ENCODE measurements around the gene HP1BP3.

Gene HP1BP3

GRCh38 chr1:20787840-20788795, 1.0 kb upstream of the HP1BP3 start:
- Histone ChIP-seq H3K27me3 (ENCODE audit: low read depth, low read length) (no peaks in the 10 kb centered on the region), H3K9me3 (ENCODE audit: insufficient read depth, low read length) (no peaks in the 10 kb centered on the region), H3K27ac (ENCODE audit: low read length) (peak overlapping the region; percentile 81), H4K20me1 (ENCODE audit: insufficient read depth, low read length) (peaks cover 26% of the 10 kb centered on the region), H3K4me1 (ENCODE audit: low read length) (peaks cover 11% of the 10 kb centered on the region), H3K4me3 (ENCODE audit: low read length) (peak overlapping the region; percentile 100), H3K79me2 (ENCODE audit: low read length) (peaks cover 34% of the 10 kb centered on the region), H3K36me3 (replicated peaks; ENCODE audit: low read depth, low read length) (peaks cover 2% of the 10 kb centered on the region), H3K9ac (ENCODE audit: low read length) (peak overlapping the region; percentile 92), H3K4me2 (ENCODE audit: low read length) (peak overlapping the region; percentile 96), H2AFZ (ENCODE audit: low read depth, low read length) (peak overlapping the region; percentile 69; the same call in 1 of the 2 replicates)
- TF ChIP-seq CTCF (IDR thresholded peaks at IDR 0.05; ENCODE audit: low read depth, low read length) (no peak), EZH2phosphoT487 (IDR thresholded peaks at IDR 0.05; ENCODE audit: low read depth) (no peak)

DNA sequence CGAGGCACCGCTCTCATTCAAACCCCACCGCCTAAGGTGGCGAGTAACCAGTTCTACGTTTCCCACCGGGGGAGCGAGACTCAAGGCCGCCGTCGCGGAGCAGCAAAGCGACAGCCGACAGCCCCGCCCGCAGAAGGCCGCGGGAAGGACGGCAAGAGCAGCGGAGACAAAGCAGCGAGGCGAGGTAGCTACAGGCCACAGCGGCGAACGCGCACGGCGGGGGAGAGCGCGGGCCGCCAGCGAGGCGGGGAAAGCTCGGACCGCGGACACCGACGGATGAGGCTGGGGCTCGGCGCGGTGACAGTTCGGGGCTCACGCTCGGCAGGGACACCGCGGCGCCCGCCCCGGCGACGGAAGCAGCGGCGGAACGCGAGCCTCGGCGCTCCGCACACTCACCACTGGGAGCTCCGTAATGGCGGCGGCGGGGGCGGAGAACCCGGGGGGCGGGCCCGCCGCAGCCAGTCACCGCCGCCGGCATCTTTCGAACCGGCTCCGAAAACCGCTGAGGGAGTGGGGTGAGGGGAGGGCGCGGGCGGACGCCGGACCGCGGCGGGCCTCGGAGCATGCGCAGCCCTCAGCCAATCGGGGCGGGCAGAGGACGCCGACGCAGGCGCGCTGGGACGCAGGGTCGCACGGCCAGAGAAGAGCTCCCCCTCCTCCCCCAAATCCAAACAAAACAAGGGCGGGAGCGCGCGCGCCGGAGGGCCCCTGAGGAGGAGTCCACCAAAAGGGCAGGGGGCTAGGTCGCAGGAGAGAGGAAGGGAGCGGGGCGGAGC, 666 bp downstream of the HP1BP3 start:
- Histone ChIP-seq H3K79me2 (ENCODE audit: low read length) (peaks cover 51% of the 10 kb centered on the region), H3K4me2 (ENCODE audit: low read length) (peak overlapping the region; percentile 76), H3K4me3 (ENCODE audit: low read length) (peak overlapping the region; percentile 100), H2AFZ (ENCODE audit: low read depth, low read length) (peak overlapping the region; percentile 46; the same call in 1 of the 2 replicates), H3K36me3 (replicated peaks; ENCODE audit: low read depth, low read length) (peaks cover 2% of the 10 kb centered on the region), H3K9ac (ENCODE audit: low read length) (peak overlapping the region; percentile 94), H4K20me1 (ENCODE audit: insufficient read depth, low read length) (peaks cover 35% of the 10 kb centered on the region), H3K9me3 (ENCODE audit: insufficient read depth, low read length) (no peaks in the 10 kb centered on the region), H3K4me1 (ENCODE audit: low read length) (peaks cover 11% of the 10 kb centered on the region), H3K27ac (ENCODE audit: low read length) (peak overlapping the region; percentile 79), H3K27me3 (ENCODE audit: low read depth, low read length) (no peaks in the 10 kb centered on the region)
- no peak for TF ChIP-seq CTCF (IDR thresholded peaks at IDR 0.05; ENCODE audit: low read depth, low read length)
- TF ChIP-seq EZH2phosphoT487 (IDR thresholded peaks at IDR 0.05; ENCODE audit: low read depth) = no peak

DNA sequence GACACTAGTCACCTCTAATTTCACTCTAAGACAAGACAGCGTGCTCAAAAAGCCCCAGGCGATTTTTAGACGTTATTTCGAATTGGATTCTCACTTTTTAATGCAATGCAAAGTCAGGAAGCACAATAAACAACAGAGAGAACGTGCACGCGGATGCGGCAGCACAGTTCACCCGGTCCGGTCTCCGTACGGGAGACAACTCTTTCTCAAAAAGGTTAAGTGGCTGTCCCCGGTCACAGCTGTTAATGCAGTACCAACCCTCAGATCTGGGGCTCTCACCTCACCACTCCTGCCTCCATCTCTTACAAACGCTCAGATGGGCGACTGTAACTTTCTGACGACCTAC, 1.2 kb downstream of the HP1BP3 start:
- Histone ChIP-seq H3K4me3 (ENCODE audit: low read length) (peak overlapping the region; percentile 100), H3K9me3 (ENCODE audit: insufficient read depth, low read length) (no peaks in the 10 kb centered on the region), H3K27ac (ENCODE audit: low read length) (peak overlapping the region; percentile 79), H3K9ac (ENCODE audit: low read length) (peak overlapping the region; percentile 94), H3K4me2 (ENCODE audit: low read length) (peak overlapping the region; percentile 76), H3K79me2 (ENCODE audit: low read length) (peaks cover 56% of the 10 kb centered on the region), H3K4me1 (ENCODE audit: low read length) (peaks cover 11% of the 10 kb centered on the region), H3K36me3 (replicated peaks; ENCODE audit: low read depth, low read length) (peaks cover 2% of the 10 kb centered on the region), H2AFZ (ENCODE audit: low read depth, low read length) (0 out of 2 replicates have a peak overlapping the region, but pooled peaks have one; percentile 41), H3K27me3 (ENCODE audit: low read depth, low read length) (no peaks in the 10 kb centered on the region), H4K20me1 (ENCODE audit: insufficient read depth, low read length) (peaks cover 40% of the 10 kb centered on the region)
- TF ChIP-seq CTCF (IDR thresholded peaks at IDR 0.05; ENCODE audit: low read depth, low read length) (no peak), EZH2phosphoT487 (IDR thresholded peaks at IDR 0.05; ENCODE audit: low read depth) (no peak)

DNA sequence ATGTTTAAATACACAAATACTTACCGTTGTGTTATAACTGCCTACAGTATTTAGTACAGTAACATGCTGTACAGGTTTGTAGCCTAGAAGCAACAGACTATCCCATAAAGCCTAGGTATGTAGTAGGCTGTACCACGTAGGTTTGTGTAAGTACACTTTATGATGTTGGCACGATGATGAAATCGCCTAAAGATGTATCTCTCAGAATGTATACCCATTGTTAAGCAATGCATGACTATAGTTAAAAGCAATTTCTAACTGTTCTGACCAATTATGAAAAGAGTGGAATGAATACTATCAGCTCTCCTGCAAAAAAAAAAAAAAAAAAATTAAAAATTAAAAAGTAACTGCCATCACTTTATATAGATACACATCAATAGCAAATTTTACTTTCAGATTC, 11.4 kb downstream of the HP1BP3 start:
- peaks cover 48% of the 10 kb centered on the region for H3K36me3 ChIP-seq (replicated peaks; ENCODE audit: low read depth, low read length)
- H3K9ac ChIP-seq (ENCODE audit: low read length) = no peak overlapping the region
- H4K20me1 ChIP-seq (ENCODE audit: insufficient read depth, low read length) = peaks cover 14% of the 10 kb centered on the region
- H2AFZ ChIP-seq (ENCODE audit: low read depth, low read length) = no peak overlapping the region
- no peaks in the 10 kb centered on the region for H3K4me1 ChIP-seq (ENCODE audit: low read length)
- no peaks in the 10 kb centered on the region for H3K9me3 ChIP-seq (ENCODE audit: insufficient read depth, low read length)
- no peak overlapping the region for H3K4me2 ChIP-seq (ENCODE audit: low read length)
- TF ChIP-seq EZH2phosphoT487 (IDR thresholded peaks at IDR 0.05; ENCODE audit: low read depth) (no peak), CTCF (IDR thresholded peaks at IDR 0.05; ENCODE audit: low read depth, low read length) (no peak)
- H3K4me3 ChIP-seq (ENCODE audit: low read length) = no peak overlapping the region
- peaks cover 38% of the 10 kb centered on the region for H3K79me2 ChIP-seq (ENCODE audit: low read length)
- H3K27ac ChIP-seq (ENCODE audit: low read length) = no peak overlapping the region
- H3K27me3 ChIP-seq (ENCODE audit: low read depth, low read length) = no peaks in the 10 kb centered on the region
